NCI-H146 treated with DMSO at 0.1 percent for 48 hours (cell line): ENCODE measurements around the gene ACTR1A.

Experiments used
- DNase-seq: peaks from one replicate; lab custom pipeline; 2025; ENCODE audit not compliant: unreplicated experiment; lab: John Stamatoyannopoulos, UW

Gene ACTR1A

GRCh38 chr10:102485093-102485784 is 17.3 kb downstream of the ACTR1A start:
- DNase-seq, result no peak

- no peak for DNase-seq
These were observed 18.5 kb downstream of the ACTR1A start for GRCh38 chr10:102484021-102484420.

GRCh38 chr10:102480396-102480795 is 22.1 kb downstream of the ACTR1A start:
- no peak for DNase-seq

- no peak for DNase-seq
These were observed 22.9 kb downstream of the ACTR1A start for GRCh38 chr10:102479651-102480050.

- DNase-seq, result no peak
These were observed 25.9 kb downstream of the ACTR1A start for GRCh38 chr10:102476466-102477141.

- DNase-seq, result no peak
These were observed 27.0 kb downstream of the ACTR1A start for GRCh38 chr10:102475451-102476040.

- DNase-seq, result no peak
These were observed 28.8 kb downstream of the ACTR1A start for GRCh38 chr10:102473445-102474331.

- no peak for DNase-seq
These were observed 31.6 kb downstream of the ACTR1A start for GRCh38 chr10:102470579-102471546.

- no peak for DNase-seq
These were observed 33.8 kb downstream of the ACTR1A start for GRCh38 chr10:102468683-102469082.

- DNase-seq, result no peak
These were observed 34.5 kb downstream of the ACTR1A start for GRCh38 chr10:102467971-102468438.

GRCh38 chr10:102467318-102467717 is 35.2 kb downstream of the ACTR1A start:
- DNase-seq, result no peak

- no peak for DNase-seq
These were observed 37.0 kb downstream of the ACTR1A start for GRCh38 chr10:102465466-102465865.

- no peak for DNase-seq
These were observed 38.5 kb downstream of the ACTR1A start for GRCh38 chr10:102463983-102464382.

GRCh38 chr10:102462512-102463054 is 39.9 kb downstream of the ACTR1A start:
- DNase-seq, result no peak

GRCh38 chr10:102461187-102462054 is 41.1 kb downstream of the ACTR1A start:
- peak; percentile 83 for DNase-seq

- no peak for DNase-seq
These were observed 41.7 kb downstream of the ACTR1A start for GRCh38 chr10:102460836-102461186.

- no peak for DNase-seq
These were observed 43.9 kb downstream of the ACTR1A start for GRCh38 chr10:102458656-102459055.

GRCh38 chr10:102457591-102458150 is 44.8 kb downstream of the ACTR1A start:
- DNase-seq, result no peak
